ENCODE measurements around the gene MEGF10. TPM values are rescaled to one million over a fixed set of nuclear protein-coding genes. Genes with fewer than 3 reads are reported as not detected.

Gene MEGF10
- total and polyA plus RNA-seq, 2 experiments from 2014 or later: 1.7 to 8.2 TPM

- Histone ChIP-seq H3K9me3 (ENCODE audit: low read depth) (no peaks in the 10 kb centered on the region), H3K36me3 (no peaks in the 10 kb centered on the region), H3K27me3 (no peaks in the 10 kb centered on the region), H3K4me1 (ENCODE audit: low read depth) (no peaks in the 10 kb centered on the region), H3K4me3 (no peak overlapping the region), H3K27ac (no peak overlapping the region)
- no peak for DNase-seq (ENCODE audit: low read depth in 1 of 2, low spot score in 1 of 2)
- TF ChIP-seq CTCF (IDR thresholded peaks at IDR 0.05; ENCODE audit: low read depth, low read length): no peak
Observed at GRCh38 chr5:127326431-127326830, 35.8 kb downstream of the MEGF10 start.

DNA sequence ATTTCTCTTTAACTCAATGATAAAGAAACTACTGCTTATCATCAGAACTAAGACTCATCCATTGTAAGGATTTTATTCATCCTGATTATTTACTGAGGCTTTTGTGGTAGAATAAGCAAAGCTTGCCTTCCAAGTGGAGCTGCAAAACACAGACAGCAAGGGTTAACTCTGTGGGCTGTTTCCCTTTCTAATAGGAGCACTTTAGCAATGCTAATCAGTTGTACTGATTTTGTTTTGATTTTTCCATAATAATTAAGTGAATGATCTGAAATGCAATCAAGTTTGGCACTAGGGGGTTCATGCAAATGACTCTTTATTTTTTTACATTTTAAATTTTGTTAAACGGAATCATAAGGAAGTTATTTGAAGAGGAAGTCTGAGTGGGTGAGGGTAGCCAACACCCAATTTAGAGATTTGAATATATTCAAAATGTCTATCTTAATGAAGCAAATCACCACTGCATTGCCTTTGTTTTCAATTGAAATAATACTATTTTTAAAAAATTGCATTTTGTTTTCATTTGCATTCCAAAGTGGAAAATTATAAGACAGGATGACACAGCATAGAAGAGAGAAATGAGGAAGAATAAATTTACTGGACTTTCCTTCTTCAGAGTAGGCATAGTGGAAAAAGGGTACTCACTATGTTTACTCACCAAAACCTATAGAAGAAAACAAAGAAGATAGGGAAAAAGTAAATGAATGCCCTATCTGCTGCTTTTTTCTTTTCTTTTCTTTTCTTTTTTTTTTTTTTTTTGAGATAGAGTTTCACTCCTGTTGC, 36.6 kb downstream of the MEGF10 start:
- H3K27ac ChIP-seq: no peak overlapping the region
- H3K27me3 ChIP-seq: no peaks in the 10 kb centered on the region
- H3K4me3 ChIP-seq: no peak overlapping the region
- TF ChIP-seq CTCF (IDR thresholded peaks at IDR 0.05; ENCODE audit: low read depth, low read length): no peak
- no peaks in the 10 kb centered on the region for H3K36me3 ChIP-seq
- H3K4me1 ChIP-seq (ENCODE audit: low read depth): no peaks in the 10 kb centered on the region
- no peaks in the 10 kb centered on the region for H3K9me3 ChIP-seq (ENCODE audit: low read depth)
- no peak for DNase-seq (ENCODE audit: low read depth in 1 of 2, low spot score in 1 of 2)

- no peak for TF ChIP-seq CTCF (IDR thresholded peaks at IDR 0.05; ENCODE audit: low read depth, low read length)
- H3K9me3 ChIP-seq (ENCODE audit: low read depth): no peaks in the 10 kb centered on the region
- no peaks in the 10 kb centered on the region for H3K36me3 ChIP-seq
- H3K27me3 ChIP-seq: no peaks in the 10 kb centered on the region
- DNase-seq (ENCODE audit: low read depth in 1 of 2, low spot score in 1 of 2): no peak
- H3K4me1 ChIP-seq (ENCODE audit: low read depth): no peaks in the 10 kb centered on the region
- H3K4me3 ChIP-seq: no peak overlapping the region
- no peak overlapping the region for H3K27ac ChIP-seq
Observed at GRCh38 chr5:127330116-127330515, 39.5 kb downstream of the MEGF10 start.

DNA sequence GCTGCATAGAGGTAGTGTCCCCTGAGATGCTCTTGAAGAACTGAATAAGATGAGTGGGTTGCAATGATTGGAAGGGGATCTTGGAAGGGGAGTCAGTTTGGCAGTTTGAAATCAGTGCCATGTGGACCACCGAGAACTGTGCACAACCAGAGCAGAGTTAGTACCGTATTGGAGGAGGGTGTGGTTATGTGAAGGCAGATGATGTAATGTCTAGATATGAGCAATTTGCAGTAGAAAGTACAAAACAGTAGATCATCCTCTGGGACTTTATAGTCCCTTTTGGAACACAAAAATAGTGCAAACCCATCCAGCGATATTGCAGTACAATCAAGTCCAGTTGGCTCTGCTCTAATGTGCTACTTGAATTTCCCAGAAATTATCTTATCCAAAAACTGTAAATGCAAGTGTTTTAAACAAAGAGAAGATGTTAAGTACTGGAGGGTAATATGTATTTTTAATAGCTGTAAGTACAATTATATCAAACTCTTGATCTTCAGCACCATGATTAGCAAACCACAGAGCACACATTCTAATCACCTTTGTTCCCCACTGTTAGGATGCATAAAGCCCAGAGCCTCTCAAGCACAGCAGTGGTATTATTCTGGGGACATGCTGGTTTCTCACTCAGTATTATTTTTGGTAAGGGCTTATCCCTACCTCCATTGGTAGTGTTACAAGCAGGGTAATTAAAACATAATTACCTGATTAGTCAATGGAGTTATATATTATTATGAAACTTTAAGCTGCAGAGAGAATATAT, 41.5 kb downstream of the MEGF10 start:
- TF ChIP-seq CTCF (IDR thresholded peaks at IDR 0.05; ENCODE audit: low read depth, low read length): no peak
- H3K27ac ChIP-seq: no peak overlapping the region

GRCh38 chr5:127333483-127333882, 42.9 kb downstream of the MEGF10 start:
- Histone ChIP-seq H3K27me3 (no peaks in the 10 kb centered on the region), H3K27ac (no peak overlapping the region), H3K9me3 (ENCODE audit: low read depth) (no peaks in the 10 kb centered on the region), H3K4me1 (ENCODE audit: low read depth) (no peaks in the 10 kb centered on the region), H3K4me3 (no peak overlapping the region), H3K36me3 (no peaks in the 10 kb centered on the region)
- no peak for TF ChIP-seq CTCF (IDR thresholded peaks at IDR 0.05; ENCODE audit: low read depth, low read length)
- DNase-seq (ENCODE audit: low read depth in 1 of 2, low spot score in 1 of 2): no peak

More for the DNA sequence above, 41.5 kb downstream of the MEGF10 start:
- Histone ChIP-seq H3K9me3 (ENCODE audit: low read depth) (no peaks in the 10 kb centered on the region), H3K36me3 (no peaks in the 10 kb centered on the region), H3K4me3 (no peak overlapping the region), H3K27me3 (no peaks in the 10 kb centered on the region), H3K4me1 (ENCODE audit: low read depth) (no peaks in the 10 kb centered on the region)
- DNase-seq (ENCODE audit: low read depth in 1 of 2, low spot score in 1 of 2): no peak
